GM21786 (cell line): Measurements from ENCODE around the gene LMBR1L.
"Not testable (repeated sequence)": the region's sequence is repeated elsewhere in the genome, so short reads cannot be mapped to it uniquely, and the experiment has no call there.

Experiments
- ATAC-seq: cut with Tn5 transposase; IDR thresholded peaks from one replicate; pipeline ENCODE4 v1.9.1; 2021; ENCODE audit not compliant: unreplicated experiment

LMBR1L gene, protein sequence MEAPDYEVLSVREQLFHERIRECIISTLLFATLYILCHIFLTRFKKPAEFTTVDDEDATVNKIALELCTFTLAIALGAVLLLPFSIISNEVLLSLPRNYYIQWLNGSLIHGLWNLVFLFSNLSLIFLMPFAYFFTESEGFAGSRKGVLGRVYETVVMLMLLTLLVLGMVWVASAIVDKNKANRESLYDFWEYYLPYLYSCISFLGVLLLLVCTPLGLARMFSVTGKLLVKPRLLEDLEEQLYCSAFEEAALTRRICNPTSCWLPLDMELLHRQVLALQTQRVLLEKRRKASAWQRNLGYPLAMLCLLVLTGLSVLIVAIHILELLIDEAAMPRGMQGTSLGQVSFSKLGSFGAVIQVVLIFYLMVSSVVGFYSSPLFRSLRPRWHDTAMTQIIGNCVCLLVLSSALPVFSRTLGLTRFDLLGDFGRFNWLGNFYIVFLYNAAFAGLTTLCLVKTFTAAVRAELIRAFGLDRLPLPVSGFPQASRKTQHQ

DNA sequence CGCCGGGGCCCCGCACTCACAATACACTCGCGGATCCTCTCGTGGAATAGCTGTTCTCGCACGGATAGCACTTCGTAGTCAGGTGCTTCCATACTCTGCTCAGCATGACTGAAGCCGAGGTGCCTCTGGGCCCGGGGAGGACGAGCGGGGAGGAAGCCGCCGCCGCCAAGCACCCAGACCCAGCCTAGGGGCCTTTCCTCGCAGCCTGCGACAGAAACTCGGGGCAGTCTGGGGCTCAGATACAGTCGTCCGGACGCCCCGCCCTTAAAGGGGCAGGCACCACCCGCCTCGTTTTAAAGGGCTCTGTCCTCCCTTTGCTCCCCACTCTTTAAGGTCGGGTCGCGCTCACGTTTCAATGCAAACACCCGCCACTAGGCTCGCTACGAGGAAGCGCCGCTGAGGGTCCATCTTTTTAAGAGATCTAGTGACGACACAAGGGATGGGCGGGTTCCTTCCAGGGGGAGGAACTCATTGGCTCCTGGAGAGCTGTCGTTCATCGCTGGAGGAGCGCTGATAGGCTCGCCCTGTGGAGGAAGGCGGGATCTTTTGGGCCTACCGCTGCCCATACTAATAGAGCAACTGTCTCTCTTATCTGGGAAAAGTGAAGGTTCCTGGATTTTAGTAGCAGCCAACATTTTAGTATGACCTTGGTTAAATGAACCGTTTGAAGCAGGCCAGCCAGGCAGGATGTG is at the start of gene LMBR1L:
TSS of gene LMBR1L (minus strand) at position 384 of the 692 bp plus-strand sequence. CDS start at position 92, 292 bp downstream.
- peak; percentile 99 for ATAC-seq

- no peak for ATAC-seq
These were observed 49.8 kb upstream of the LMBR1L start for GRCh38 chr12:49160399-49160798.

- ATAC-seq, result no peak
These were observed 43.6 kb upstream of the LMBR1L start for GRCh38 chr12:49154221-49154620.

DNA sequence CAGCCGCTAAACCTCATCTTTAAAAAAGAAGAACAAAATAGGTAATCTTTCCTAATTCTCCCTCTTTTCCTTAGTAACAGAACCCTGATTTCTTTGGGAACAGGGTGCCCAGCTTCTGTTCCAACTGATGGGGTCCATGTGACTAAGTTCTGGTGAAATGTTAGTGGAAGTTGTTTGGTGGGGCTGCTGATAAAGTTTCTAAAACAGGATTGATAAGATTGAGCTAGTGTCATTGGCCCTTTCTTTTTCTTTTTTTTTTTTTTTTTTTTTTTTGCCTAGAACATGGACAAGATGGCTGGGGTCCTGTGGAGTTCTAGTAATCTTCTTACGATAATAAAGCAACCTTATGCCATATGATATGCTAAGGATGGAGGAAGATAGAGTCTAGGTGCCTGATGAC is 36.7 kb upstream of the LMBR1L start:
- no peak for ATAC-seq

- ATAC-seq, result no peak
These were observed 35.8 kb upstream of the LMBR1L start for GRCh38 chr12:49146406-49146805.

GRCh38 chr12:49144384-49144783 is 33.7 kb upstream of the LMBR1L start:
- no peak for ATAC-seq

DNA sequence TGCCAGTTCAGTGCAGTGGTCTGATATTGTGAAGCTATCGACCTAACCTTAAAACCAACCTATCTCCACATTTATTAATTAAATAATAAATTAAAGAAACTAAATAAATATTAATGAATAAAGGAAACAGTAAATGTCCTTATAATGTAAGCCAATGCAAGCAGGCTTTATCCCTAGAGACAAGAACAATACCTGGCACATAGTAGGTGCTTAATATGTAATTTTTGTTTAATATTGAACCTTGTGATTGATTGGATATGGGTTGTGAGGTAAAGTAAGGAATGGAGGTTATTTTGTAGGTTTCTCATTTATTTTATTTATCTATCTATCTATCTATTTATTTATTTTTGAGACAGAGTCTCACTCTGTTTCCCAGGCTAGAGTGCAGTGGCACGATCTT is 28.4 kb upstream of the LMBR1L start:
- no peak for ATAC-seq

GRCh38 chr12:49138587-49138986 is 27.9 kb upstream of the LMBR1L start:
- ATAC-seq, result no peak

DNA sequence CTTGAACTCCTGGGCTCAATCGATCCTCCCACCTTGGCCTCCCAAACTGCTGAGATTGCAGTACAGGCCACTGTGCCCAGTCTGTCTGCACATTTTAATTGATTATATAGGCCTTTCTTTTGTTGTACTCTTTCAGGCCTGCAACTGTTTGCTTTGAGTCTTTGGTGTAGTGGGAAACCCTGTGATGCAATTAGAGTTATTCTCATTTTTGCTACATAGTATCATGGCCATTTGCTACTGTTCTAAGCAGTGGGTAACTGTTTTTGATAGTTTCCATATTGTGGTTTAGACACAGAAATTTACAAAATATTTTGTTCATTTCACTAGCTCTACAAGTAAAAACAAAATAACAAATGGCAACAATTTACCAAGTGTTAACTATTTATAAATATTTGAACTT is 26.8 kb upstream of the LMBR1L start:
- no peak for ATAC-seq

GRCh38 chr12:49136997-49137396 is 26.4 kb upstream of the LMBR1L start:
- ATAC-seq, result not testable (repeated sequence)

GRCh38 chr12:49133590-49133989 is 22.9 kb upstream of the LMBR1L start:
- ATAC-seq, result no peak

- ATAC-seq, result no peak
These were observed 22.4 kb upstream of the LMBR1L start for GRCh38 chr12:49133014-49133413.

GRCh38 chr12:49131894-49132461 is 21.3 kb upstream of the LMBR1L start:
- no peak for ATAC-seq

- ATAC-seq, result peak; percentile 61
These were observed 20.6 kb upstream of the LMBR1L start, which contains the start of gene TUBA1B for GRCh38 chr12:49131051-49131893. TSS of gene TUBA1B (minus strand) at chr12:49131395. CDS start at chr12:49131300, 95 bp downstream.

DNA sequence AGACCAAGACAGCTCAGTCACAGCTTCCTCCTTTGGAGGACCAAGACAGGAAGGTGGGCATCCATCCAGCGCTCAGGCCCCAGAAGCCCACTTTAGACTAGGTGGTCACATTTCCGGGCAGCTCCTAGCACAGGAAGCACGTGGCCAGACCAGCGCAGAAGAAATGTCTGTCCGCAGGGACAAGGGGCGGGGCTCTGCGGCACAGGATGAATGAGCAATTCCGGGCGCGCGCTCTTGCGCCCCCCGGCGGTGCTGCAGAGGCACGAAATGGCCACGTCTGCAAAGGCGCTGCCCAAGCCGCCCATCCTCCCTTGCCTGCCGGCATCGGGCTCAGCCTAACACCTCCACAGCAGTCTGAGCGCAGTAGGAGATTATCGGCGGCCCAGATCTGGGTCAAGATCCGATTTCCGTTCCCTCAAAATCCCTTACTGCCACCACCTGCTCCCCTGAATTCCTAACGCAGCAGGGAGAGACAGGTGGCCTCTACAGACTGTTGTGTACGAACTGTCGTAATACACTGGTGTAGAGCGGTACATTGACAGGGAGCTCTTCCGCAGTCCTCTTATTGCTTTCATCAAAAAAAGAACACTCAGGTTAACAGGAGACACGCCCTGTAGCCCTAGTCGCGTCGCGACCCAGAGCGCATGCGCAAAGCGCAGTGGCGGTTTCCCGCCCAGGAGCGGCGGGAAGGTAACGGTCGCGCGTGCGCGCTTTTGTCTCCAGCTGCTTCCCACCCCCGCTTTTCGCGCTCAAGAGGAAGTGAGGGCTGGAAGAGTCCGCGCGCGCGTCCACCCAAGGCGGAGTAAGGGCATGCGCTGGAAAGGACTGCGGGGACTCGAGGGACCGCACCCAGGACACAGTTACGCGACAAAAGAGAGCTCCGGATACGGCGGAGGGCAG is 19.8 kb upstream of the LMBR1L start:
- ATAC-seq, result peak; percentile 53

DNA sequence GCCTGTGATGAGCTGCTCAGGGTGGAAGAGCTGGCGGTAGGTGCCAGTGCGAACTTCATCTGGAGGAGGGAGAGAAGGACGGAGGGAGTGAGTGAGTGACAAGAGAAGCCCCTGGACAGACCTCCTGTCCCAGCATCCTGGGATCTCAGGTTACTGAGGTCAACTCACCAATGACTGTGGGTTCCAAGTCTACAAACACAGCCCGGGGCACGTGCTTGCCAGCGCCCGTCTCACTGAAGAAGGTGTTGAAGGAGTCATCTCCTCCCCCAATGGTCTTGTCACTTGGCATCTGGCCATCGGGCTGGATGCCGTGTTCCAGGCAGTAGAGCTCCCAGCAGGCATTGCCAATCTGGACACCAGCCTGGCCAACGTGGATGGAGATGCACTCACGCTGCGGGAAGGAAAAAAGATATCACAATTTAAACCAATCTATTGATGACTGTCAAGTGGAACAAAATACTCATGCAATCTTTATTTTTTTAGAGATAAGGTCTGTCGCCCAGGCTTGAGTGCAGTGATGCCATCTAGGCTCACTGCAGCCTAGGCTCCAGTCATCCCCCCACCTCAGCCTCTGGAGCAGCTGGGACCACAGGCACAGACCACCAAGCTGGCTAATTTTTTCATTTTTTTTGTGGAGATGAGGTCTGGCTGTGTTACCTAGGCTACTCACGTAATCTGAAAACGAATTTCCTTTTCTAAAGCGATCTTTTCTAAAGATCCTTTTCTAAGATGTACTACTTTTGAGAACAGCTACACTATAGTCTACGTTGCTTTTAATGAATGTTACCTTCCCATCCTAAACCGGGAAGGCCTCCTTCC is 18.9 kb upstream of the LMBR1L start:
- no peak for ATAC-seq

- ATAC-seq, result not testable (repeated sequence)
These were observed 17.3 kb upstream of the LMBR1L start for GRCh38 chr12:49127971-49128370.

- no peak for ATAC-seq
These were observed 16.5 kb upstream of the LMBR1L start for GRCh38 chr12:49126852-49127763.
